ENCODE data around the gene C3orf22.
"Not testable (repeated sequence)": the region's sequence is repeated elsewhere in the genome, so short reads cannot be mapped to it uniquely, and the experiment has no call there.

Gene C3orf22

GRCh38 chr3:126541628-126542339, 16.9 kb downstream of the C3orf22 start:
- no peak for DNase-seq

DNA sequence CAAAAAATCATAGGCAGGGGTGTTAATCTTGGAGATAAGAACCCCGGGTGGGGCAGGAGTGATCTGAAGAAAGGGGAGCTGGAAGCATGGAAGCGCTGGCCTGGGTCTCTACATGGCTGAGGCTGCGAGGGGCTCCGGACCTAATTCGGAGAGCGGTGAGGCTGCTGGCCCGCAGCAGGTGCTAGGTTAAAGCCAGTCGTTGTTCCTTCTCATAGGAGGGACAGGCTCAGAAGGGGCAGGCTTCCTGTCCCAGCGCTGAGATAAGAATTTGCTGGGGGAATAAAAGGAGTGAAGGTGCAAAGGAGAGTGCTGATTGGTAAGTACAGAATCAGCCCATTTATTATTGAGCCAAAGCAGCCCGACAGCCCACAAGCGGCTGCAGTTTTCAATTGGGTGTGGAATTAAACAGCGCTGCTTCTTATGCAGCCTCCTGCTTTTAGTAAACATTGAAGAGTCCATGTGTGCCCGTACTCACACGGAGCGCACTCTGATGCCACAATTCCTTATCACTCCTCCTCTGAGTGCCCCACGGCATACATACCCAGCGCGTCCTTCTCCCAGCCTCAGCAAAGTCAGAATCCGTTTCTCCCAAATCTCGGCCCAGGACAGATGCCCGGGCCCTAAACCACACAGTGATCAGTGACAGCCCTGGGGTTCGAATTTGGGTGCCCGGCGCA, 17.6 kb downstream of the C3orf22 start:
- no peak for DNase-seq

DNA sequence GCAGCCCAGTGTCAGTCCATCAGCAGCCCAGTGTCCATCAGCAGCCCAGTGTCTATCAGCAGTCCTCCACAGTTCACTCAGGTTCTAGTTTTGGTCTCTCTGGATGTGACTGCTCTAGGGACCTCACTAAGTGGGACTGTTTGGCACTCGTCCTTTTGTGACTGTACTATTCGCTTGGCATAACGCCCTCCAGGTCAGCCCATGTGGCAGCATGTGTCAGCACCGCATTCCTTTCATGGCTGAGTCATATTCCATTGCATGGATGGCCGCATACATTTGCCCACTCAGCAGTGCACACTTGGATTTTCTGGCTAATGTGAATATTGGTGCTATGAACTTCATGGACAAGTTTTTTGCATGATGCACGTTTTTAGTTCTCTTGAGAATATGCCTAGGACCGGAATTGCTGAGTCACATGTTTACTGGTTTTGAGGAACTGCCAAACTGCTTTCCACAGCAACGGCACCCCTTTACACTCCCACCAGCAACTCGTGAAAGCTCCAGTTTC, 18.3 kb downstream of the C3orf22 start:
- no peak for DNase-seq

DNA sequence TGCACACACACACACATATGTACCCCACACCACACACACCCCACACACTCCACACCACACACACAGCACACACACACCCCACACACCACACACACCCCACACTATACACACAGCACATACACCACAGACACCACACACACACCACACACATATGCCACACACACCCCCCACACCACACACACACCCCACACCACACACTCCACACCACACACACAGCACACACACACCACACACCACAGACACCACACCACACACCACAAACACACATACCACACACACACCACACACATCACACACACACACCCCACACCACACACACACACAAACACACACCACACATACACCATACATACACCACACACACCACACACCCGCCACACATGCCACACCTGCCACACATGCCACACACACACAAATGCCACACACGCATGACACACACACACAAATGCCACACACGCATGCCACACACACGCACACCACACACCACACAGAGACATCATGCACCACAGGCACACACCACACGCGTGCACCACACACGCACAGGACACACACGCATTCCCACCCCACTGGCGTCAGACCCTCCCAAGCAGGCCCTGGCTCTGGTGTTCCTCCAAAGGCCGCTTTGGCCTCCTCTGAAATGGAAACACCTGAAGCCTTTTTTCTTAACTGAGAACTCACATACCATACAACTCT, 19.0 kb downstream of the C3orf22 start:
- no peak for DNase-seq

- DNase-seq: no peak
Measured at GRCh38 chr3:126538966-126539365, 19.8 kb downstream of the C3orf22 start.

DNA sequence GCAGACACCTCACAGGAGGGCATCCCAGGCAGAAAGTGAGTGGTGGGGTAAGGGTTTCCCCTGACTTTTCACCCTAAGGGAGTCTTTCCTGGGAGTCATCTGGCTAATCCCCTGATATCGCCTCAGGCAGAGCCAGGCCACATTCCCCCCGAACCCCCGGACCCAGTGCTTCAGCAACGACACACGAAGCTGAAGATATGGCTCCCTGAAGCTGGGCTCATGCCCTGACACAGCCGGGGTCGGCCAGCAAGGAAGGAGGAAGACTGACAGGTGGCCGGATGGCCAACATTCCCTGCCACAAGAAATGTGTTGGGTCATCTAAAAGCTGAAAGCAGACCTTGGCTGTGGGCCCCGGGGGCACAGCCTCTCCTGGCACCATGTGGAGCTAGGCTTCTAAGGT, 20.4 kb downstream of the C3orf22 start:
- DNase-seq: no peak

- no peak for DNase-seq
Measured at GRCh38 chr3:126537730-126538281, 20.9 kb downstream of the C3orf22 start.

DNA sequence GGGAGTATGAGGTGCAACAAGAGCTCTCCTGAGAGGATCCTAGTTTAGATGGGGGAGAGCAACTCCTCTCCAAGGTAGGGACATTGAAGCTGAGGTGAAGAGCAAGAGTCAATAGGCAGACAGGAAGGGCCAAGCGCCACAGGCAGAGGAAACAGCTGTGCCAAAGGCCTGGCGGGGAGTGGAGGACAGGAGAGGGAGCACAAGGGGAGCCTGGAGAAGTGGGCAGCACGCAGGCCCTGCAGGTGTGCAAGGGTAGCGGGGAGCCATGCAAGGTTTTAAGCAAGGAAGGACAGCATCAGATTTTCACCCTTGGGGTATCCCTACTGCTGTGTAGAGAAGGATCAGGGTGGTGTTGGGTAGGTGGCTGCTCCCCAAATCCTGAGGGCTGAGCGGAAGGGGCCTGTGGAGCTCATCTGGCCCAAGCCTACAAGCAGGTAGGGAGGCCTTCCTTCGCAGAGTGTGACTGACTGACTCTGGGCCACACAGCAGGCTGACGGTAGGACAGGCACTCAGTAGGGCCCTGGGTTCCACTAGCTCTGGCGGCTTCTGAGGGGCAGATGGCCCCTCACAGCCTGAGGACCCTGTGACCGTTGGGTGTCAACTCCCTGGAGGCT, 21.5 kb downstream of the C3orf22 start:
- DNase-seq: no peak

- DNase-seq: no peak
Measured at GRCh38 chr3:126536126-126536525, 22.6 kb downstream of the C3orf22 start.

DNA sequence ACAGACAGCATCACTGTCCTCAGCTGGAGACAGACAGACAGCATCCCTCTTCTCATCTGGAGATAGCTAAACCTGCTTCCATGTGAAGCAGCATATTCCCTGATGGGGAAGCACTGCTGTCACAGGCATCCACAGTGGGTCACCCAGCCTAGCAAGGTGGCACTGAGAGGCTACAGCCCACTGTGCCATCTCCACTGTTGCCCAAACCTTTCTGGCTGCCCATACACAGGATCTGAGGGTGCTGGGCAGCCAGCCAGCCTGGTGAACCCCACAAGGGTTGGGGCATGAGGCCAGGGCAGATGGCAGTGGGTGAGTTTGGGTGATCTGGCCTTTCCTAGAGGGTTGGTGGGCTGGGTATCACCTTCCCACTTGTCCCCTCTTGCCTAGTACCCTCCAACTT, 23.1 kb downstream of the C3orf22 start:
- DNase-seq: no peak

DNA sequence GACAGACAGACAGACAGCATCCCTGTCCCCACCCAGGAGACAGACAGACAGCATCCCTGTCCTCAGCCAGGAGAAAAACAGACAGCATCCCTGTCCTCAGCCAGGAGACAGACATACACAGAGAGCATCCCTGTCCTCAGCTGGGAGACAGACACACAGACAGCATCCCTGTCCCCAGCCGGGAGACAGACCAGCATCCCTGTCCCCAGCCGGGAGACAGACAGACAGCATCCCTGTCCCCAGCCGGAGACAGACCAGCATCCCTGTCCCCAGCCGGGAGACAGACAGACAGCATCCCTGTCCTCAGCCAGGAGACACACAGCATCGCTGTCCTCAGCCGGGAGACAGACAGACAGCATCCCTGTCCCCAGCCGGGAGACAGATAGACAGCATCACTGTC, 24.0 kb downstream of the C3orf22 start:
- DNase-seq: not testable (repeated sequence)

- no peak for DNase-seq
Measured at GRCh38 chr3:126533506-126533905, 25.2 kb downstream of the C3orf22 start.

GRCh38 chr3:126531051-126531330, 27.7 kb downstream of the C3orf22 start:
- no peak for DNase-seq

- no peak for DNase-seq
Measured at GRCh38 chr3:126530171-126531050, 28.3 kb downstream of the C3orf22 start.

- DNase-seq: no peak
Measured at GRCh38 chr3:126529585-126530170, 29.1 kb downstream of the C3orf22 start.

- no peak for DNase-seq
Measured at GRCh38 chr3:126528800-126529541, 29.8 kb downstream of the C3orf22 start.

DNA sequence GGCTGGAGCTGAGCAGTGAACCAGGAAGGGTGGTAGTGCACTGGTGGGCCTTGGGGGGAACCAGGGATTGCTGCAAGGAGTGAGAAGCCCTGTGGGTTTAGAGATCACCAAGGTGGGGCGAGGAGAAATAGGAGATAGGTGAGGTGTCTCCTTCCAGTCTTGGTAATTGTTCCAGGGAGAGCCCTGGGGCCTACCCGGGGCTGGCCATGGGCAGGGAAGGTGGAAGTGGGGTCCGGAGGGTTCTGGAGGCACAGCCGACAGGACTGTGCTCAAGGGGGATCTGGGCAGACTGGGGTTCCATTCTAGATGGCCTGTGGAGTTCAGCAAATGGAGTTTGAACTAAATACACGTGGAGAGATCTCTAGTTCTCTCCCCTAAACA, 30.3 kb downstream of the C3orf22 start:
- no peak for DNase-seq

DNA sequence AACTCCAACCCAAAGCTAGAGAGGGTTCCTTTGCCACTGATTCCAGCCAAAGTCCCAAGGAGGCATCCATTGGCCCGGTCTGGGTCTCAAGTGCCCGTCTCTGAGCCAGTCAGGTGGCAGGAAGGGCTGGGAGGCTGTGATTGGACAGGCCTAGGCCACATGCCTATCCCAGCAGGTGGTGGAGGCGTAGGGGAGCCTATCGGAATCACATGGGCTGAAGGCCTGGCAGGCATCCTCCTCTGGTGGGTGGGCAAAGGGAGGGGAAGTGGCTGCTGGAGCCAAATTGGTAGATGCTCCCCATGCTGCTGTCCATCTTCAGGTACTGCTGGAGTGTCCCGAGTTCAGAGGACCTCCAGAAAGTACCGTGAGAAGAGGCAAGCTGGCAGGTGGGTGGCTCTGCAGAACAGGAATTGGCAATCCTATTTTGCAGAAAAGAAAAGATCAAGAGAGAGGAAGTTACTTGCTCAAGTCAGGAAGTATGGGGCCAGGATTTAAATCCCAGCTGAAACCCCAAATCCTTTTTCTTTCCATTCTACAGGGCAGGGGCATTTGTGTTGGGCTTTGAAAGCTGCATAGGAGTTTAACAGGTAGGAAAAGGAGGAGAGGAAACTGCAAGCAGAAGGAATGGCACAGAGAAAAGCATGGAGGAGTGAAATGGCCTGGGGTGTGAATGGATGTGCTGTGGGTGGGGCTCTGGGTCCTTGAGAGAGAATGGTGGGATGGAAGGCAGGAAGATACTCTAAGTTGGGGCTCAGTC, 31.1 kb downstream of the C3orf22 start:
- DNase-seq: no peak

- no peak for DNase-seq
Measured at GRCh38 chr3:126527006-126527405, 31.7 kb downstream of the C3orf22 start.

DNA sequence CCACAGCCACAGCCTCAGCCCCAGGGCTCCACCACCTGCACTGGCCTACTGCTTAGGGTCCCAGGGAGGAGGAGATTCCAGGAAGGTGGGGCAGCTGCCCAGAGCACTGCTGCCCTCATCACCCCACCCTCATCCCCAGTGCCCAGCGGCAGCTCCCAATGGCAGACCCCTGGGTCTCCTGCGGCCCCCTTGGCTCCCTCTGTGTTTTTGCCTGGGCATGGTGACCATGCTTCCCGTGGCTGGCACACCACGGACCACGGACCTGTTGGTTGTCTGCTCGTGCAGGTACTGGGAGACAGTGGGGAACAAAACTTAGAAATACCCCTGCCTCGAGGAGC, 32.1 kb downstream of the C3orf22 start:
- no peak for DNase-seq
